Bronchial epithelial cell (primary cell): Measurements from ENCODE around the gene EPB41L4A. TPM values are rescaled to one million over a fixed set of nuclear protein-coding genes. Genes with fewer than 3 reads are reported as not detected.

Experiments used
- DNase-seq: peaks from one replicate; pipeline ENCODE4 v3.0.0-alpha.2; 2010; ENCODE audit warnings: low read depth
- FAIRE-seq: peaks from 2 replicates; lab custom pipeline; 2011; peaks lifted over from hg19 to GRCh38; lab: Jason Lieb, UNC
- H3K27me3 ChIP-seq: 2 replicates; pipeline ENCODE4 v1.5.1; 2011; ENCODE audit warnings: low read length; ENCODE audit not compliant: control insufficient read depth, insufficient read depth
- H3K36me3 ChIP-seq: 2 replicates; pipeline ENCODE4 v1.5.1; 2011; ENCODE audit warnings: low read length; ENCODE audit not compliant: control insufficient read depth, insufficient read depth
- H3K4me3 ChIP-seq: 2 replicates; pipeline ENCODE4 v1.5.1; 2011; ENCODE audit warnings: mild to moderate bottlenecking, low read depth, low read length, control low read depth
- total RNA-seq: library from RNA; depleted of rRNA; stranded (reverse); fragments of >200 nt; gene quantifications from 2 replicates; pipeline ENCODE4 v1.2.1, GENCODE V29; 2014
- TF ChIP-seq, protein P1 (sequence below): IDR thresholded peaks from 2 replicates; pipeline ENCODE4 v1.5.1; 2011; ENCODE audit warnings: mild to moderate bottlenecking, moderate library complexity, low read length, control low read depth, inconsistent platforms; ENCODE audit not compliant: insufficient read depth, severe bottlenecking

EPB41L4A gene
- total RNA-seq, 1 donor from 2014 or later, result 5.3 TPM

DNA sequence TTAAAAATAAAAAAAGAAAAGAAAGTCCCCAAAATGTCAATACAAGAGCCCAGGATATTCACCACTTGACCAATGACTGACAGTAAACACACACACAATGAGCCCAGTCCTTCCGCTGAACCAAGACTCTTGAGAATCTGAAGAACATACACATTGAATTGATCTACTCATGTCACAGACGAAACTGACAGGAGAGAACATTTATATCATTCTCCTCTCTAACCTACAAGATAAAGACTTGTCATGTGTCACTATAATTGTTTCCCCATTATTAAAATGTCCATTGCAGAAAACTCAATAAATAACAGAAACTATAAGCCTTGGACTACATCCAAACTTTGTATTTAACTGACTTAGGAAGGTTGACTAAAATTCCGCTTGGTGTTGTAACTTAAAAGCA is 296.7 kb downstream of the EPB41L4A start:
- no peak for DNase-seq
- TF ChIP-seq, protein P1, sequence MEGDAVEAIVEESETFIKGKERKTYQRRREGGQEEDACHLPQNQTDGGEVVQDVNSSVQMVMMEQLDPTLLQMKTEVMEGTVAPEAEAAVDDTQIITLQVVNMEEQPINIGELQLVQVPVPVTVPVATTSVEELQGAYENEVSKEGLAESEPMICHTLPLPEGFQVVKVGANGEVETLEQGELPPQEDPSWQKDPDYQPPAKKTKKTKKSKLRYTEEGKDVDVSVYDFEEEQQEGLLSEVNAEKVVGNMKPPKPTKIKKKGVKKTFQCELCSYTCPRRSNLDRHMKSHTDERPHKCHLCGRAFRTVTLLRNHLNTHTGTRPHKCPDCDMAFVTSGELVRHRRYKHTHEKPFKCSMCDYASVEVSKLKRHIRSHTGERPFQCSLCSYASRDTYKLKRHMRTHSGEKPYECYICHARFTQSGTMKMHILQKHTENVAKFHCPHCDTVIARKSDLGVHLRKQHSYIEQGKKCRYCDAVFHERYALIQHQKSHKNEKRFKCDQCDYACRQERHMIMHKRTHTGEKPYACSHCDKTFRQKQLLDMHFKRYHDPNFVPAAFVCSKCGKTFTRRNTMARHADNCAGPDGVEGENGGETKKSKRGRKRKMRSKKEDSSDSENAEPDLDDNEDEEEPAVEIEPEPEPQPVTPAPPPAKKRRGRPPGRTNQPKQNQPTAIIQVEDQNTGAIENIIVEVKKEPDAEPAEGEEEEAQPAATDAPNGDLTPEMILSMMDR, result no peak
- Histone ChIP-seq H3K36me3 (no peaks in the 10 kb centered on the region), H3K27me3 (no peaks in the 10 kb centered on the region), H3K4me3 (no peak overlapping the region)
- no peak for FAIRE-seq

DNA sequence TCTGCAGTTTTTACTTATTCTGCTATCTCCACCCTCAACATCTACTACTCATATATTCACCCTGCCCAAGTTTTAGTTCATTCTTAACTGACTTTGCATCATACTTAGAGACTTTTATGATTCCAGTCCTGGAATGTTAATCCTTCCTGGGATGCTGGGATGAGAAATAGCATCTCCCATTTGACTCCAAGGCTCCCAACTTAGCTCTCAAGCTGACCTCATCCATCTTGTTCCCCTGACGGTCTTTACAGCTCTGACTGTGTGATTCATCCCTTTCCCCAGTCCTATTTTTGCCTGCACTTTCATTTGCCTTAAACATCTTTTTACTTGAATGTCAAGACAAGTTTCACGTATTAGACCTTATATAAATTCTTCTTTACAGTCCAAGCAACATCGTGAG is 297.8 kb downstream of the EPB41L4A start:
- no peak for FAIRE-seq

DNA sequence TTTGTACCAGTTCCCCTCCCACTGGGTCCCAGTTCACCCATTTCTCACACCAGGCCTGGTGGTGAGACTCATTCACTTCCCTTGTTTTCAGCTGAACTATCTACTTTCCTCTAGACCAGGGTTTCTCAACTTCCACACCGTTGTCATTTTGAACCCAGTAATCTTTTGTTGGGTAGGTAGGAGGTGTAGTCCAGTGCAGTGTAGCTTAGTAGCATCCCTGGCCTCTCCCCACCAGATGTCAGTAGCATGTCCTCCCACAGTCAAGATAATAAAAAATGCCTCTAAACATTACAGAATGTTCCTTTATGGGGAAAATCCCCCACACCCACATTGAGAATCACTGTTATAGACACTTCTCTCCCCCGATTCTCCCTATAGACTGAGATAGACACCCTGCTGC is 299.1 kb downstream of the EPB41L4A start:
- H3K36me3 ChIP-seq, result no peaks in the 10 kb centered on the region
- no peak for FAIRE-seq
- H3K27me3 ChIP-seq, result no peaks in the 10 kb centered on the region
- no peak for DNase-seq
- H3K4me3 ChIP-seq, result no peak overlapping the region
- TF ChIP-seq, protein P1, result no peak

More for the DNA sequence above, 297.8 kb downstream of the EPB41L4A start:
- DNase-seq, result no peak
- H3K27me3 ChIP-seq, result no peaks in the 10 kb centered on the region
- no peak overlapping the region for H3K4me3 ChIP-seq
- TF ChIP-seq, protein P1, result no peak
- no peaks in the 10 kb centered on the region for H3K36me3 ChIP-seq

DNA sequence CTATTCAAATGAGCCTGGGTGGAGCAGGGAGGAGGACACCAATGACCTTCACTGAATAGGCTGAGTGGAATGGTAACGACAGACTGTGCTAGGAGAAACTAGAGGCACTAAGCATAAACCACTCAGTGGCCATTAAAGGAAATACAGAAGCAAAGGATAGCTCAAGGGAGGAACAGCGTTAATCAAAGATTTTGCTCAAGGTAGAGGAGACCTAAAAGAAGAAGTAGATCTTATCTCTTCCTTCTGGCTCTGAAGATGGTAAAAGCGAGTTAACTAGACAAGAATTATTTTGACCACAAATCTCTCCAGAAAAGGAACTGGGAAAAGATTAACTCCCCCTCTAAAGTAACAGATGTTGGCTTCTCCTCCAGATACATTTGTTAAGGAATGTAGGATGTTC is 299.6 kb downstream of the EPB41L4A start:
- H3K27me3 ChIP-seq, result no peaks in the 10 kb centered on the region
- DNase-seq, result no peak
- H3K4me3 ChIP-seq, result no peak overlapping the region
- FAIRE-seq, result no peak
- H3K36me3 ChIP-seq, result no peaks in the 10 kb centered on the region
- TF ChIP-seq, protein P1, result no peak

DNA sequence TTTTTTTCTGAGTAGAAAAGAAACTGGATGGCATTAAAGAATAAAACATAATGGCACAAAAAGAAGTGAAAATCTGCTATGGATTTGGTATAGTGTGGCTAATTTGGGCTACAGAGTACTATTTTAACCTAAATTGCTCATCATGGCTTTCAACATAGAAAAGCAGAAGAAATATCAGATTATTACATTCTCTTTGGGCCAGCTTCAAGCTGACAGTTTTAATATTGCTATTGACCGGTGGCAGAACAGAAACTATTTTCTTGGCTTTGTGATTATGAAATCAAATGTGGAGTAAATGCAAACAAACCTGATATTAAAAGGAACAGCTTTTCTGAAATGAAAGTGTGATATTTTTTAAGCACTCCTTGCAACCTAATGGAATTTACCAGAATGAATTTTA is 301.5 kb downstream of the EPB41L4A start:
- no peak for FAIRE-seq
- Histone ChIP-seq H3K27me3 (no peaks in the 10 kb centered on the region), H3K4me3 (no peak overlapping the region), H3K36me3 (no peaks in the 10 kb centered on the region)
- TF ChIP-seq, protein P1, result no peak
- no peak for DNase-seq

DNA sequence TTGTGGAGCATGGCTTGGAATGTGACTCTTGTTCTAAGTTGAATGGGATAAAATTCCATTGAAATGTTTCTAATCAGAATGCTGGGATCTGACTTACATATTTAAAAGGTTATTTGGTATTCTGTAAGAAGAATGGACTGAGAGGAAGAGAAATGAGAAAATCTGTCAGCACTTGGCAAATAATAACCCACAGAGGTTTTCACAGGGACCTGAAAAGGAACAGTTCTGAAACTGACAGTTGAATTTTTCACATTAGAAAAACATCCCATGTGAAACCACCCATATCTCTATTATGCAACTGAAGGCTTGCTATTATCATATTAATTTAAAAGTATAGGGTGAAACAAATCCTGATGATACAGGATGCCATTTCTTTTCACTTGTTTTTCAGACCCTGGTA is 302.7 kb downstream of the EPB41L4A start:
- Histone ChIP-seq H3K4me3 (no peak overlapping the region), H3K27me3 (no peaks in the 10 kb centered on the region), H3K36me3 (no peaks in the 10 kb centered on the region)
- DNase-seq (no peak), FAIRE-seq (no peak)
- TF ChIP-seq, protein P1, result no peak
